ENCODE data around the gene L3MBTL3.

Gene L3MBTL3

GRCh38 chr6:130099119-130099518 lies 80.7 kb downstream of the L3MBTL3 start:
- no peak for TF ChIP-seq TCF4 (CRISPR knock-in tag; IDR thresholded peaks at IDR 0.05; ENCODE audit: borderline replicate concordance)
- TF ChIP-seq, protein P1, sequence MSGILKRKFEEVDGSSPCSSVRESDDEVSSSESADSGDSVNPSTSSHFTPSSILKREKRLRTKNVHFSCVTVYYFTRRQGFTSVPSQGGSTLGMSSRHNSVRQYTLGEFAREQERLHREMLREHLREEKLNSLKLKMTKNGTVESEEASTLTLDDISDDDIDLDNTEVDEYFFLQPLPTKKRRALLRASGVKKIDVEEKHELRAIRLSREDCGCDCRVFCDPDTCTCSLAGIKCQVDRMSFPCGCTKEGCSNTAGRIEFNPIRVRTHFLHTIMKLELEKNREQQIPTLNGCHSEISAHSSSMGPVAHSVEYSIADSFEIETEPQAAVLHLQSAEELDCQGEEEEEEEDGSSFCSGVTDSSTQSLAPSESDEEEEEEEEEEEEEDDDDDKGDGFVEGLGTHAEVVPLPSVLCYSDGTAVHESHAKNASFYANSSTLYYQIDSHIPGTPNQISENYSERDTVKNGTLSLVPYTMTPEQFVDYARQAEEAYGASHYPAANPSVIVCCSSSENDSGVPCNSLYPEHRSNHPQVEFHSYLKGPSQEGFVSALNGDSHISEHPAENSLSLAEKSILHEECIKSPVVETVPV (CRISPR knock-in tag; IDR thresholded peaks at IDR 0.05): no peak
- TF ChIP-seq, protein P2, sequence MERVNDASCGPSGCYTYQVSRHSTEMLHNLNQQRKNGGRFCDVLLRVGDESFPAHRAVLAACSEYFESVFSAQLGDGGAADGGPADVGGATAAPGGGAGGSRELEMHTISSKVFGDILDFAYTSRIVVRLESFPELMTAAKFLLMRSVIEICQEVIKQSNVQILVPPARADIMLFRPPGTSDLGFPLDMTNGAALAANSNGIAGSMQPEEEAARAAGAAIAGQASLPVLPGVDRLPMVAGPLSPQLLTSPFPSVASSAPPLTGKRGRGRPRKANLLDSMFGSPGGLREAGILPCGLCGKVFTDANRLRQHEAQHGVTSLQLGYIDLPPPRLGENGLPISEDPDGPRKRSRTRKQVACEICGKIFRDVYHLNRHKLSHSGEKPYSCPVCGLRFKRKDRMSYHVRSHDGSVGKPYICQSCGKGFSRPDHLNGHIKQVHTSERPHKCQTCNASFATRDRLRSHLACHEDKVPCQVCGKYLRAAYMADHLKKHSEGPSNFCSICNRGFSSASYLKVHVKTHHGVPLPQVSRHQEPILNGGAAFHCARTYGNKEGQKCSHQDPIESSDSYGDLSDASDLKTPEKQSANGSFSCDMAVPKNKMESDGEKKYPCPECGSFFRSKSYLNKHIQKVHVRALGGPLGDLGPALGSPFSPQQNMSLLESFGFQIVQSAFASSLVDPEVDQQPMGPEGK (CRISPR knock-in tag; IDR thresholded peaks at IDR 0.05; ENCODE audit: borderline replicate concordance): no peak
- no peak for TF ChIP-seq RARB (CRISPR knock-in tag; IDR thresholded peaks at IDR 0.05)
- TF ChIP-seq ZFP3 (CRISPR knock-in tag; IDR thresholded peaks at IDR 0.05): no peak
- TF ChIP-seq, protein P3, sequence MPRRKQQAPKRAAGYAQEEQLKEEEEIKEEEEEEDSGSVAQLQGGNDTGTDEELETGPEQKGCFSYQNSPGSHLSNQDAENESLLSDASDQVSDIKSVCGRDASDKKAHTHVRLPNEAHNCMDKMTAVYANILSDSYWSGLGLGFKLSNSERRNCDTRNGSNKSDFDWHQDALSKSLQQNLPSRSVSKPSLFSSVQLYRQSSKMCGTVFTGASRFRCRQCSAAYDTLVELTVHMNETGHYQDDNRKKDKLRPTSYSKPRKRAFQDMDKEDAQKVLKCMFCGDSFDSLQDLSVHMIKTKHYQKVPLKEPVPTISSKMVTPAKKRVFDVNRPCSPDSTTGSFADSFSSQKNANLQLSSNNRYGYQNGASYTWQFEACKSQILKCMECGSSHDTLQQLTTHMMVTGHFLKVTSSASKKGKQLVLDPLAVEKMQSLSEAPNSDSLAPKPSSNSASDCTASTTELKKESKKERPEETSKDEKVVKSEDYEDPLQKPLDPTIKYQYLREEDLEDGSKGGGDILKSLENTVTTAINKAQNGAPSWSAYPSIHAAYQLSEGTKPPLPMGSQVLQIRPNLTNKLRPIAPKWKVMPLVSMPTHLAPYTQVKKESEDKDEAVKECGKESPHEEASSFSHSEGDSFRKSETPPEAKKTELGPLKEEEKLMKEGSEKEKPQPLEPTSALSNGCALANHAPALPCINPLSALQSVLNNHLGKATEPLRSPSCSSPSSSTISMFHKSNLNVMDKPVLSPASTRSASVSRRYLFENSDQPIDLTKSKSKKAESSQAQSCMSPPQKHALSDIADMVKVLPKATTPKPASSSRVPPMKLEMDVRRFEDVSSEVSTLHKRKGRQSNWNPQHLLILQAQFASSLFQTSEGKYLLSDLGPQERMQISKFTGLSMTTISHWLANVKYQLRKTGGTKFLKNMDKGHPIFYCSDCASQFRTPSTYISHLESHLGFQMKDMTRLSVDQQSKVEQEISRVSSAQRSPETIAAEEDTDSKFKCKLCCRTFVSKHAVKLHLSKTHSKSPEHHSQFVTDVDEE (CRISPR knock-in tag; IDR thresholded peaks at IDR 0.05): no peak
- TF ChIP-seq PPARA (CRISPR knock-in tag; IDR thresholded peaks at IDR 0.05; ENCODE audit: borderline replicate concordance): no peak
- no peak for TF ChIP-seq OSR1 (CRISPR knock-in tag; IDR thresholded peaks at IDR 0.05)
- TF ChIP-seq ISL1 (CRISPR knock-in tag; IDR thresholded peaks at IDR 0.05): no peak
- TF ChIP-seq POU6F1 (CRISPR knock-in tag; IDR thresholded peaks at IDR 0.05; ENCODE audit: borderline replicate concordance, low read depth): no peak
- TF ChIP-seq ZC3H10 (CRISPR knock-in tag; IDR thresholded peaks at IDR 0.05): no peak
- TF ChIP-seq ZNF70 (CRISPR knock-in tag; IDR thresholded peaks at IDR 0.05): no peak
- TF ChIP-seq ARNTL (CRISPR knock-in tag; IDR thresholded peaks at IDR 0.05; ENCODE audit: borderline replicate concordance, low read depth): no peak
- TF ChIP-seq ZNF565 (CRISPR knock-in tag; conservative IDR thresholded peaks at IDR 0.05; ENCODE audit: low read depth): no peak
- no peak for TF ChIP-seq BACH2 (CRISPR knock-in tag; IDR thresholded peaks at IDR 0.05; ENCODE audit: borderline replicate concordance)
- no peak for TF ChIP-seq TOX (CRISPR knock-in tag; IDR thresholded peaks at IDR 0.05; ENCODE audit: borderline replicate concordance)
- no peak for TF ChIP-seq ZNF8 (CRISPR knock-in tag; IDR thresholded peaks at IDR 0.05)
- ATAC-seq: no peak

GRCh38 chr6:130105996-130106704 lies 87.8 kb downstream of the L3MBTL3 start:
- no peak for ATAC-seq
- TF ChIP-seq POU6F1 (CRISPR knock-in tag; IDR thresholded peaks at IDR 0.05; ENCODE audit: borderline replicate concordance, low read depth) (no peak), ARNTL (CRISPR knock-in tag; IDR thresholded peaks at IDR 0.05; ENCODE audit: borderline replicate concordance, low read depth) (no peak), BACH2 (CRISPR knock-in tag; IDR thresholded peaks at IDR 0.05; ENCODE audit: borderline replicate concordance) (no peak), TOX (CRISPR knock-in tag; IDR thresholded peaks at IDR 0.05; ENCODE audit: borderline replicate concordance) (no peak), OSR1 (CRISPR knock-in tag; IDR thresholded peaks at IDR 0.05) (no peak), ZFP3 (CRISPR knock-in tag; IDR thresholded peaks at IDR 0.05) (no peak), PPARA (CRISPR knock-in tag; IDR thresholded peaks at IDR 0.05; ENCODE audit: borderline replicate concordance) (no peak), TCF4 (CRISPR knock-in tag; IDR thresholded peaks at IDR 0.05; ENCODE audit: borderline replicate concordance) (no peak)
- TF ChIP-seq, protein P2 (CRISPR knock-in tag; IDR thresholded peaks at IDR 0.05; ENCODE audit: borderline replicate concordance): no peak
